ENCODE results near the gene GPC6. TPM values are rescaled to one million over a fixed set of nuclear protein-coding genes. Genes with fewer than 3 reads are reported as not detected.

Gene GPC6
- total RNA-seq, 1 experiment from 2014 or later: 0.22 TPM

GRCh38 chr13:93216122-93216521, 10.5 kb upstream of the GPC6 start:
- Histone ChIP-seq H3K4me3 (replicated peaks in 1 of 2; ENCODE audit: low read depth in 1 of 2, low read length in 2 of 2) (no peak overlapping the region), H3K36me3 (ENCODE audit: control insufficient read depth in 1 of 2, insufficient read depth in 2 of 2, low read length in 2 of 2) (no peaks in the 10 kb centered on the region), H3K4me1 (ENCODE audit: control insufficient read depth in 1 of 2, insufficient read depth in 2 of 2, low read length in 2 of 2) (no peaks in the 10 kb centered on the region), H3K4me2 (ENCODE audit: low read length) (no peak overlapping the region), H3K27ac (ENCODE audit: low read depth, low read length) (no peak overlapping the region), H2AFZ (ENCODE audit: low read depth, low read length, poor library complexity, severe bottlenecking) (no peak overlapping the region), H4K20me1 (ENCODE audit: insufficient read depth) (no peaks in the 10 kb centered on the region), H3K27me3 (ENCODE audit: insufficient read depth, low read length) (no peaks in the 10 kb centered on the region), H3K79me2 (ENCODE audit: insufficient read depth, low read length) (no peaks in the 10 kb centered on the region), H3K9me3 (ENCODE audit: control insufficient read depth in 1 of 2, insufficient read depth in 1 of 2, low read depth in 1 of 2, low read length in 2 of 2) (peaks cover 9 to 14% of the 10 kb centered on the region in 2 experiments; a peak in 2 of 4 replicates), H3K9me2 (ENCODE audit: insufficient read depth) (no peaks in the 10 kb centered on the region), H3K9ac (ENCODE audit: low read length) (no peak overlapping the region)
- TF ChIP-seq POLR2A (IDR thresholded peaks at IDR 0.05; ENCODE audit: borderline replicate concordance, extremely low read depth, insufficient read depth, insufficient read length): no peak
- TF ChIP-seq CEBPB (IDR thresholded peaks at IDR 0.05; ENCODE audit: low read depth): no peak
- no peak for TF ChIP-seq ZFX (IDR thresholded peaks at IDR 0.05)
- no peak for TF ChIP-seq EZH2phosphoT487 (IDR thresholded peaks at IDR 0.05; ENCODE audit: borderline replicate concordance)
- TF ChIP-seq ATF3 (IDR thresholded peaks at IDR 0.05): no peak
- no peak for TF ChIP-seq EZH2 (IDR thresholded peaks at IDR 0.05)
- no peak for TF ChIP-seq FOSL1 (IDR thresholded peaks at IDR 0.05; ENCODE audit: low read depth)
- DNase-seq (ENCODE audit: low read depth, low spot score) (no peak), ATAC-seq (no peak)
- no TSS peak for BruUV-seq (replicated peaks)
- ChIA-PET CTCF (no interaction called here), POLR2A (no interaction called here), RAD21 (ENCODE audit: low non-redundant PET in 1 of 2, low total read pairs in 2 of 2, uncharacterized antibody in 2 of 2, unreplicated experiment in 2 of 2) (no interaction called here)
- intact Hi-C loops (cut with micrococcal nuclease): no loop called here

- intact Hi-C loops (cut with micrococcal nuclease): no loop called here
- Histone ChIP-seq H3K27ac (ENCODE audit: low read depth, low read length) (no peak overlapping the region), H3K9ac (ENCODE audit: low read length) (no peak overlapping the region), H3K4me3 (replicated peaks in 1 of 2; ENCODE audit: low read depth in 1 of 2, low read length in 2 of 2) (no peak overlapping the region), H3K9me2 (ENCODE audit: insufficient read depth) (no peaks in the 10 kb centered on the region), H3K27me3 (ENCODE audit: insufficient read depth, low read length) (no peaks in the 10 kb centered on the region), H3K79me2 (ENCODE audit: insufficient read depth, low read length) (no peaks in the 10 kb centered on the region), H3K36me3 (ENCODE audit: control insufficient read depth in 1 of 2, insufficient read depth in 2 of 2, low read length in 2 of 2) (no peaks in the 10 kb centered on the region), H3K4me1 (ENCODE audit: control insufficient read depth in 1 of 2, insufficient read depth in 2 of 2, low read length in 2 of 2) (no peaks in the 10 kb centered on the region), H2AFZ (ENCODE audit: low read depth, low read length, poor library complexity, severe bottlenecking) (no peak overlapping the region), H4K20me1 (ENCODE audit: insufficient read depth) (no peaks in the 10 kb centered on the region), H3K9me3 (ENCODE audit: control insufficient read depth in 1 of 2, insufficient read depth in 1 of 2, low read depth in 1 of 2, low read length in 2 of 2) (peaks cover 9 to 13% of the 10 kb centered on the region in 2 experiments; a peak in 2 of 4 replicates), H3K4me2 (ENCODE audit: low read length) (no peak overlapping the region)
- ATAC-seq (no peak), DNase-seq (ENCODE audit: low read depth, low spot score) (no peak)
- TF ChIP-seq EGR1 (IDR thresholded peaks at IDR 0.05; ENCODE audit: low read depth): no peak
- TF ChIP-seq REST (IDR thresholded peaks at IDR 0.05; ENCODE audit: low read depth): no peak
- no peak for TF ChIP-seq ATF3 (IDR thresholded peaks at IDR 0.05)
- TF ChIP-seq SRF (IDR thresholded peaks at IDR 0.05; ENCODE audit: low read depth): no peak
- no peak for TF ChIP-seq ZFX (IDR thresholded peaks at IDR 0.05)
- TF ChIP-seq MAX (IDR thresholded peaks at IDR 0.05): no peak
- TF ChIP-seq CTCF (IDR thresholded peaks at IDR 0.05 in 2 of 3, conservative IDR thresholded peaks at IDR 0.05 in 1 of 3; ENCODE audit: borderline replicate concordance in 1 of 3, insufficient read depth in 1 of 3, low read depth in 2 of 3, low read length in 2 of 3): no peak
- no TSS peak for BruUV-seq (replicated peaks)
- ChIA-PET RAD21 (ENCODE audit: low non-redundant PET in 1 of 2, low total read pairs in 2 of 2, uncharacterized antibody in 2 of 2, unreplicated experiment in 2 of 2) (no interaction called here), POLR2A (no interaction called here), CTCF (no interaction called here)
Measured at GRCh38 chr13:93217721-93218261, 8.8 kb upstream of the GPC6 start.
